NCI-H2227 (cell line): ENCODE data around the gene AFF1.
A peak's percentile ranks its signal among the peaks of the same experiment; 100 is the strongest.
"Not testable (repeated sequence)": the region's sequence is repeated elsewhere in the genome, so short reads cannot be mapped to it uniquely, and the experiment has no call there.

Experiments used
- DNase-seq: peaks from one replicate; lab custom pipeline; 2025; ENCODE audit not compliant: unreplicated experiment; lab: John Stamatoyannopoulos, UW

The AFF1 gene

DNA sequence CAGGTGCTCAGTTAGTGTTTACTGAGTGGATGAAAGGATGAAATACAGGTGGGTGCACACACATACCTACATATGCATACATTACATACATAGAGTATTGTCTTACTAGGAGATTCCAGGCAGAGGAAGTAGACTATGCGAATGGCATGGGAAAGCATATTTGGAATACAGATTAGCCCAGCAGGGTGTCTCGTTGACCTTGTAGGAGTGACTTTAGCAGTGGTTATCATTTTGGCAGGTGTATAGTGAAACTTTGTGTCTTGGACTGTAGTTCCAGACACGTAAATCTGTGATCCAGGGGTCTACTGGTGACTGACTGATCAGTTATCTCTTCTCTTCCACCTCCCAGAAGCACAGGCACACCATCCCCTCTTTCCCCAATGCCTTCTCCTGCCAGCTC is 199.3 kb downstream of the AFF1 start:
- no peak for DNase-seq

DNA sequence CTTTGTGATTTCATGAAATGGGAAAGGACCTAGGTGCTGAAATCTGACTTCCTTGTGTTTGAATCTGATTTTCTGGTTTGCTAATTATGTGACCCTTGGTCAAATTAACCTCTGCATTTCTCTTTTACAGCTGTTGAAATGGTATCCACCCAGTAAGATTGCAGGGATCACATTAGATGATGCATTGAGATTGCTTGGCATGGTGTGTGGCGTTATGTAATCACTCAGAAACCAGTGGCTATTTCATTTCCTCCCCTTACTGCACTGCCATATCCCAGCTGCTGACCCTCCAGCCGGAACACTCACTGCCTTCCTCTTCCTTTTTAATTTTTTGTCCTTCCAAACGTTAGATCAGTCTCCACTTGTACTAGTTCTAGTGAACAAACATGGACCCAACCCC is 206.6 kb downstream of the AFF1 start:
- no peak for DNase-seq

DNA sequence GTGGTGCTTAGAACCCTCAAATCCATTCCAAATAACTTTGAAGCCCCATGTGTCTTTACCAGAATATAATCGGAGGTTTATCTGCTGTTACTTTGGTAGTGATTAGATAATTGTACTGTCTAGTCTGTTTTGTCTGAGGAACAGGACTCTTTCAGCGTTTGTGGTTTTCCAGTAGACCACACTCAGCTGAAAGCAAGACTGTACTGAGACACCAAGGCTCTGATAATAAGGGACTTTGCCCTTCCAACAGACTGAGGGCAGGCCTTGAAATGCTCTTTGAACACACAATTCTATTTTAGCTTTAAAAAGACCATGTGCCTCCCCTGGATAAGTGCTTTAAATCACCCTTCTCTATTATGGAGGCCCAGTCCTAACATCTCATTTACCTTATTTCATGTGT is 209.5 kb downstream of the AFF1 start:
- DNase-seq = peak; percentile 73

DNA sequence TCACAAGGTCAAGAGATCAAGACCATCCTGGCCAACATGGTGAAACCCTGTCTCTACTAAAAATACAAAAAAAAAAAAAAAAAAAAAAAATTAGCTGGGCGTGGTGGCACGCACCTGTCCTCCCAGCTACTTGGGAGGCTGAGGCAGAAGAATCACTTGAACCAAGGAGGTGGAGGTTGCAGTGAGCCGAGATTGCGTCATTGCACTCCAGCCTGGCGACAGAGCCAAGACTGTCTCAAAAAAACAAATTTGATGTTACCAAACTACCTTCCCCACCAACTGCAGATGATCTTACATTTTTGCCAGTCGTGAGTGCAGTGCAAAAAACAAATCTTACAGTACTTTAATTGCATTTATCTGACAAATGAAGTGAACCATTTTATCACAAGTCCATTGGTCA is 211.1 kb downstream of the AFF1 start:
- not testable (repeated sequence) for DNase-seq

DNA sequence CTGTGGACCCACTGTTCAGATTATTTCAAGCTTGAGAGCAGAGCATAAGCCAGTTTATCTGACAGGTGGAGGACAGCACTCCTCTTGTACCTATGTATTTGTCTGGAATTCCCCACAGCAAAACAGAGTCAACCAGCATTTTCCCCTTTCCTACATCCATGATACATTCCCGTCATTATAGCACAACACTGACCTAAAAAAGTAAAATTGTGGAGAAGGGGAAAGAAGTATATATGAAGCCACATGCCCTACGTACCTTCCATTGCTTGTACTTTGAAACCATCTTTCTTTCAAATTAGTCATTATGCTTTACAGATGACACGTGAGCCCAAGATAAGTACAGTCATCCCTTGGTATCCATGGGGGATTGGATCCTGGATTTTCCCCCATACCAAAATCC is 212.3 kb downstream of the AFF1 start:
- no peak for DNase-seq

DNA sequence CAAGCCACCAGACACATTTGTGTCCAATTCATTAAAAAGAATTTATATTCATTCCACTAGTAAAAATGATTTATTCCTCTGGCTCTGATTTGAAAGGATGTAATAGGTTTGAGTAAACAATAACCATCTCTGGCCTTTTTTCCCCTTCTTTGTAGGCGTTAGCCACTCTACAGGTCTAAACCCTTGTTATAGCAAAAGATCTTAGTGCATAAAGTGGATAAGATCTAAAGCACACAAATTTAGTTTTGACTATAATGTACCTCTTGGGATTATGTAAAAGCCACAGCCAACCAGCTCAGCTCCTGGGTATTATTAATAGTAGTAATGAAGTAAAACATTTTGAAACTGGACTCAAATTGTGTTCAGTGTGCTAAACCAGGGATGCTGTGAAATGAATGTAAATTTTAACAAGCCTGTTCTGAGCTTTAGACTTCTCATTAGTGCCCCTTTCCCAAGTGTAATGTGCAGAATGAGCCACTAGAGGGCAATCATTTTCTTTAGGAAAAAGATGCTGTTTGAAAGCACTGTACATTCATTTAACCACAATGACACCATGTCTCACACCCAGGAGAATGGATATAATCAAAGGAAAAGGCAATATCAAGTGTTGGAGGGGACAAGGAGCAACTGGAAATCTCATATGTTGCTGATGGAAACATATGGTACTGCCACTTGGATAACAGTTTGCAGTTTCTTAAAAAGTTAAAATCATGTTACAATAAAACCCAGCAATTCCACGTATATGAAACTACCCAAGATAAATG is 215.9 kb downstream of the AFF1 start:
- peak; percentile 76 for DNase-seq

DNA sequence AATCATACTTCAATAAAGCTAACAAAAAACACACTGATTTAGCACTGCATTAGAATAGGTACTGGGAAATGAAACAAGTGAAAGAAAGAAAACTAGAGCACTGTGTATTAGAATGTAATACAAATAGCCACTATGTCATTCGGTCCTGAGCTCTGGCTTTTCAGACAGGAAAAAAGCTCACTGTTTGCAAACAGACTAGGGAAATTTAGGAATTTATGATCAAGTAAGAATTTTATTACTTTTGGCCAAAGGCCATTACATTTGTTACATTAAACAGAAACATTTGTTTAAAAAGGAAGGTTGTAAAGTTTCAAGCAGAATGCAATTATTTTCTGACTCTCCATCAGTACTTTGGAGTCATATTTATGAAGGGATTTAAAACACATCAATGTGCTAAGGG is 216.9 kb downstream of the AFF1 start:
- no peak for DNase-seq

DNA sequence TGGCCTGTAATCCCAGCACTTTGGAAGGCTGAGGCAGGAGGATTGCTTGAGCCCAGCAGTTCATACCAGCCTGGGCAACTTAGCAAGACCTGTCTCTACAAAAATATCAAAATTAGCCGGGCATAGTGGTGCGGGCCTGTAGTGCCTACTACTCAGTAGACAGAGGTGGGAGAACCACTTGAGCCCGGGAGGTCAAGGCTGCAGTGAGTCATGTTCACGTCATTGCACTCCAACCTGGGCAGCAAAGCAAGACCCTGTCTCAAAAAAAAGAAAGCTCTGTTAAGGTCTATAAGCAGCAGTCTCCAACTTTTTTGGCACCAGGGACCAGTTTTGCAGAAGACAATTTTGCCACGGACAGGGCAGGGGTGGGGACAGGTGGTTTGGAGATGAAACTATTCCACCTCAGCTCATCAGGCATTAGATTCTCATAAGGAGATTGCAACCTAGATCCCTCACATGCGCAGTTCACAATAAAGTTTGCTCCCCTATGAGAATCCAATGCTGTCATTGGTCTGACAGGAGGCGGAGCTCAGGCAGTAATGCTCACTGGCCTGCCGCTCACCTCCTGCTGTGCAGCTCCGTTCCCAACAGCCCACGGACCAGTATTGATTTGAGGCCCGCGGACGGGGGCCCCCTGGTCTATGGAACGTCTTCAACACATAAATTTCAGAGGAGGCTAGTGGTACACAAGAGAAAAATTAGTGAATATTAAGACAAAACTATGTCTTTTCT is 217.7 kb downstream of the AFF1 start:
- DNase-seq = peak; percentile 20

DNA sequence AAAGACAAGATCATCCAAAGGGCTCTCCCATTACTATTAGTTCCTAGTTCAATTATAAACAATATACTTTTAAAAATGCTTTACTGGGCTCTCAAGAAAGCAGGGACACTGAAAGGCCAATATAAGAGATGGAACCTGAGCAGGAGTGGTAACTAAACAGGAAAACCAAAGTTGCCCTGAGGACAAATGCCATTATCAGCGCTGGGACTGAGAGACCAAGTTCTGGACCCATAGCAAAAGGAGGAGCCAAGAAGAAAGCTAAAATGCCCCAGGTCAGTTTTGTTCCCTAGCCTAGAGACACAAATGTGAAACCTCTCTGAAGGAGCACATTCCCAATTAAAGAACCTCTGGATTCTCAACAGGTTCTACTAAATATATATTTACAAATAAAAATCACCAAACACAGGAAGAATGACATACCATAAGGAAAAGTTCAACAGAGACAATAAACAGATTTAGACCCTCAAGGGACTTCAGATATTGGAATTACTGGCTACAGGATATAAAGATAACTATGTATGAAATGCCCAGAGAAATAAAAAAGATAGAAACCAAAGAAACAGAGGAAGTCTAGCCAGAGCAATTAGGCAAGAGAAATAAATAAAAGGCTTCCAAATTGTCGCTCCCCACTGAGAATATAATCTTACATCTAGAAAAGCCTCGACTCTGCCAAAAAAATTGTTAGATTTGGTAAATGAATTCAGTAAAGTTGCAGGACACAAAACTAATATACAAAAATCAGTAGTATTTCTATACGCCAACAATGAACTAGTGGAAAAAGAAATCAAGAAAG is 218.5 kb downstream of the AFF1 start:
- no peak for DNase-seq

DNA sequence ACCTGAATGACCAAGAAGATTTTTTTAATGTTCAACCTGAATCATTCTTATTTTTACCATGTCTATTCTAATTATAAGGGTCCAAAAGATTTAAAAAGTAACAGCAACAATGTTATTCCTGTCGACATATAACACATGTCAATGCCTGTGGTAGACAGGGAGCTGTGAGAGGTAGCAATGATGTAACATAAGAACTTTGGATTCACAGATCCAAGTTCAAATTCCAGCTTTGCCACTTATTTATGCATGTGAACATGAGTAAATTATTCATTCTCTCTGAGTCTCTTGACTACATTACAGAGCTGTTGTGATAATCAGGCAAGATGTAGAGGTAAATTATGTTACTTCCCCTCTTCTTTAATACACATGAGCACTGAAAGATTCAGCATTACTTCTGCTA is 231.1 kb downstream of the AFF1 start:
- DNase-seq = no peak

DNA sequence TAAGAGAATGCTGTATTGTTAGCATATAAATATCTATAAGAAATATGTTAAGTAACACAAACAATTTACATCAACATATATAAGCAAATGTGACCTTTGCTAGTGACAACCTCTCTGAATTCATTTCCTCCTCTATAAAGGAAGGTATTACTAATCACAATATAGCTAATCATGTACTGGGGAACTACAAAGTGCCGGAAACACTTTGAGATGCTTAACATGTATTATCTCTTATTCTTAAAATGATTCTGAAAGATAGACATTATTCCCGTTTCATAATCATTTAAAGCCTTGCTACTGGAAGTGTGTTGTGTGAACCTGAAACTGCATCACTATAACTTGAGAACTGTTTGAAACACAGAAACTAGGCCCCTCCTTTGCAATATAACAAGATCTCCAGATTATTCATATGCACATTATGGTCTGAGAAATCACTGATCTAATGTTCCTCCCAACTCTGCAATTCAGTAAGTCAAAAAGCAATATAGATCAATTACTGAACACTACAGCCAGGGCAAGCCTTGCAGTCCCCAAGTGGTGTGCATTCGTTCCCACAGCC is 231.6 kb downstream of the AFF1 start:
- DNase-seq = no peak

DNA sequence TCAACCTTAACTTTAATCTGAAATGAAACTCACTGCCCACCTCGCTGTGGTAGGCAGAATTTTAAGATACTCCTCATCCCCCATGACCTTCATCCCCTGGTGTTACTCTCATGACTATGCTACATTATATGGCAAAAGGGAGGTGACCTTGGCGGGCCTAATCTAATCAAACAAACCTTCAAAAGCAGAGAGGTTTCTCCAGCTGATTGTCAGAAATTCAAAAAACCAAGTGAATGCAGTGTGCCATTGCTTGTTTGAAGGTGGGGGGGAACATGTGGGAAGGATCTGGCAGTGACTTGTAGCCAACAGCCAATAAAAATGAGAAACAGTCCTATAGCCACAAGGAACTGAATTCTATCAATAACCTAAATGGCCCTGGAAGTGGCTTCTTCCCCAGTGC is 237.1 kb downstream of the AFF1 start:
- DNase-seq = no peak

DNA sequence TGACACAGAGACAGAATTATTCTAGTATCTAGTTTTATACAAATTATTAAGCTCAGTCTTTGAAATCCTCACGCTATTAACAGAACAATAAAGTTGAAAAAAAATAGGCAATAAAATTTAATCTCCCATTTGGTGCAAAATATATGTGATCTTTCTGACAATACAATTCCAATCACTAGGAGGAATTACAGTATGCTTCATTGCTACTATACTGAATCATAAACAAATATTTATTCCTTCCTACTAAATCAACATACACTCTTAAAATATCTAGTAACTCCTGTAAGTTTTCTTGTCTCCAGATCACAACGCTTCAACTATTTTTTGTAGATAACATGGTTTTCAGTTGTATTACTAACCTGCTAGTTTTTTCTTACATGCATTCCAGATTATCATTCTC is 239.9 kb downstream of the AFF1 start:
- no peak for DNase-seq

DNA sequence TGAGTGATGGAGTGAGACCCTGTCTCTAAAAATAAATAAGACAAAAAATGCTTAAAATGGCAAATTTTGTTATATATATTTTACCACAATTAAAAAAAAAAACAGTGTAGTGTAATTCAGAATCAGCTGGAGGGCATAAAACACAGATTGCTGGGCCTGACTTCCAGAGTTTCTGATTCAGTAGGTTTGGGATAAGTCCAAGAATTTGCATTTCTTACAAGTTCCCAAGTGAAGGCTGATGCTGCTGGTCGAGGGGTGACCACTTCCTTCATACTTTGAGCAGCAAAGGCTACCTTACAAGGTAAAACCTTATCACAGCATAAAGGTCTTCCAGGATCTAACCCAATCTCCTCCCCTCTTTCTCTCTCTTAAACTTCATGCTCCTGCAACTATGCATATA is 244.9 kb downstream of the AFF1 start:
- no peak for DNase-seq

DNA sequence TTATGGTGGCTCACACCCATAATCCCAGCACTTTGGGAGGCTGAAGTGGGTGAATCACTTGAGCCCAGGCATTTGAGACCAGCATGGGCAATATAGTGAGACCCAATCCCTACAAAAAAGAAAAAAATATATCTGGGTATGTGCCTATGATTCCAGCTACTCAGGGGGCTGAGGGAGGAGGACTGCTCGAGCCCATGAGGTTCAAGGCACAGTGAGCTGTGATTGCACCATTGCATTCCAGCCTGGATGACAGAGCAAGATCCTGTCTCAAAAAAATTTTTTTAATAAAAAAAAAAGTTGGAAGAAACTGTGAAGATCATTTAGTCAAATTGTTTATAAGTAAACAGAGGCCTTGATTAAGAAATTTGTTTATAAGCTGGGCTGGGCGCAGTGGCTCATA is 246.0 kb downstream of the AFF1 start:
- no peak for DNase-seq

DNA sequence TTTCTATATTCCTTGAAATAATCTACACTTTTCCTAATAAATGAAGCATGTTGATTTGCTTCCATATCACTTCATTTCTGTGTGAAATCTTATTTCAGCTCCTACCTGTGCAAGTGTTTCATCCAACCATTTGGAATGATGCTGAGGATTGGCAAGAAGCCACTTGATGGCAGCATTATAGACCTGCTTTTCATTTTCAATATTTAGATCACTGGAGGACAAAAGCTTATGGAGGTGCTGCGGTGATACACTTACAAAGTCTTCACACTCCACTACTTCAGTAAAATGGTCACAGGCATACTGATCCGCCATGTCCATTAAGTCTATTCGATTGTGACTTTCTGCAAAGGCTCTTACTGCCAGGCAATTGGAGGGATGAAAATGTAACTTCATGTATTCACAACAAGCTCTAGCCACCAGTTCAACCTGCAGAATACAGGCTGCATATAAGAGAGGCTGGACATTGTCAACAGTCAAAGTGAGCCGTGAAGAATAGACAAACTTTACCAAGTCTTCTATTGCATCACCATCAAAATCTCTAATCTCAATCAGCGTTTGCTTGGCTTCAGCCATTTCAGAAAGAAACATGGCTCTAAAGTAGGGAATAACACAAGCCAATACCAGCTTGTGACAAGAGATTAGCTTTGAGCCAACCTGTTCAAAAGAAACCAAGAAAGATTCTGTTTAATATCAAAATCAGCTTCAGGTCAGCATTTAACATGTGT is 250.5 kb downstream of the AFF1 start:
- DNase-seq = no peak

DNA sequence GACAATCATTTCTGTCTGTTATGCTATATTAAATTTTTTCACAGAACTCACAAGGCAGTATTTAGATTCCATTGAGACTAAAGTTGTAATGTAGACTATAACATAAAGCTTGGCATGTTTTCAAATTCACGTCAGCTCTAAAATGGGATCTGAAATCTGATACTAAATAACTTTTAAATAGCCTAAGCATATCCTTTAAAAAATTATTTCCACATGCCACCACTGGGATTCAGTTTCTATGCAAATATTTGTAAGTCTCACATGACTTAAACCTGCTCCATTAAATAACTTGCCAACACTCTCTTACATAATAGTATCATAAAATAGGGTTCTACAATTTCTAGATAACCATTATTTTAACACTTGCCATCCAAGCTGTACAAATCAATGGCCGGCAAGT is 253.2 kb downstream of the AFF1 start:
- no peak for DNase-seq

DNA sequence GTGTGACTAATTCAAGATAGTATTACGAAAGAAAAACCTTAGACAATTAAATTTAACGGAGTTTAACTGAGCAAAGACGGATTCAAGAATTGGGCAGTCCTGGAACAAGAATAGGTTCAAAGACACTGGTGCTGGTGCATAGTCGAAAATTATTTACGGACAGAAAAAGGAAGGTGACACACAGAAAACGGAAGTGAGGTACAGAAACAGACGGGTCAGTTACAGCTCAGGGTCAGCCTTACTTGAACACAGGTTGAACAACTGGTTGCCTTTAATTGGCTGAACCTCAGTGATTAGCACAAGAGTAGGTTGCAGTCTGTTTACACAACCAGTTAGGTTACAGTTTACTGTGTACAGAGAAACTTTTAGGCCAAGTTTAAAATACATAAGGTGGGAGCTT is 254.1 kb downstream of the AFF1 start:
- DNase-seq = no peak
